Fibroblast of lung (primary cell): ENCODE data around the gene PDE4D. TPM values are rescaled to one million over a fixed set of nuclear protein-coding genes. Genes with fewer than 3 reads are reported as not detected.
A peak's percentile ranks its signal among the peaks of the same experiment; 100 is the strongest.

ENCODE experiments used
- DNase-seq, 2 donors: peaks; one replicate each; pipeline versions ENCODE4 v3.0.0 to v3.0.0-alpha.2; 2010; ENCODE audit warnings: low read depth in 2 of 2
- H2AFZ ChIP-seq: 2 replicates; pipeline ENCODE4 v1.5.1; 2012; ENCODE audit warnings: low read length, control low read depth, inconsistent platforms
- H3K27ac ChIP-seq: 2 replicates; pipeline ENCODE4 v1.5.1; 2011; ENCODE audit warnings: low read length, control low read depth; ENCODE audit not compliant: insufficient read depth
- H3K27me3 ChIP-seq: 2 replicates; pipeline ENCODE4 v1.5.1; 2011; ENCODE audit warnings: mild to moderate bottlenecking, low read length; ENCODE audit not compliant: control insufficient read depth, insufficient read depth
- H3K36me3 ChIP-seq: 2 replicates; pipeline ENCODE4 v1.5.1; 2011; ENCODE audit warnings: low read length; ENCODE audit not compliant: control insufficient read depth, insufficient read depth
- H3K4me1 ChIP-seq: 2 replicates; pipeline ENCODE4 v1.5.1; 2011; ENCODE audit warnings: low read length; ENCODE audit not compliant: control insufficient read depth, insufficient read depth; ENCODE audit errors: extremely low read depth
- H3K4me2 ChIP-seq: 2 replicates; pipeline ENCODE4 v1.5.1; 2011; ENCODE audit warnings: low read length, control low read depth; ENCODE audit not compliant: insufficient read depth; ENCODE audit errors: extremely low read depth
- H3K4me3 ChIP-seq, 4 experiments: fragments of 200-600 bp in 1 of 4; sonication (generic) in 1 of 4; replicated peaks in 1 of 4; 2 replicates each; pipeline ENCODE4 v1.5.1; 2011 to 2016; ENCODE audit warnings: low read length in 4 of 4, low read depth in 3 of 4, mild to moderate bottlenecking in 3 of 4, control low read depth in 2 of 4, inconsistent platforms in 1 of 4, mixed read lengths in 1 of 4; ENCODE audit not compliant: insufficient read depth in 1 of 4; ENCODE audit errors: control extremely low read depth in 1 of 4
- H3K79me2 ChIP-seq: 2 replicates; pipeline ENCODE4 v1.5.1; 2012; ENCODE audit warnings: mild to moderate bottlenecking, low read length, inconsistent platforms; ENCODE audit not compliant: control insufficient read depth, insufficient read depth
- H3K9ac ChIP-seq: 2 replicates; pipeline ENCODE4 v1.5.1; 2011; ENCODE audit warnings: mild to moderate bottlenecking, low read length, control low read depth; ENCODE audit not compliant: insufficient read depth
- H3K9me3 ChIP-seq: 2 replicates; pipeline ENCODE4 v1.5.1; 2012; ENCODE audit warnings: low read depth, low read length; ENCODE audit not compliant: control insufficient read depth, insufficient read depth
- H4K20me1 ChIP-seq: 2 replicates; pipeline ENCODE4 v1.5.1; 2011; ENCODE audit warnings: low read length; ENCODE audit not compliant: control insufficient read depth, insufficient read depth; ENCODE audit errors: extremely low read depth
- EZH2 ChIP-seq: IDR thresholded peaks from 2 replicates; pipeline ENCODE4 v1.5.1; 2012; ENCODE audit warnings: low read length, control low read depth, mild to moderate bottlenecking; ENCODE audit errors: missing control alignments
- polyA plus RNA-seq, 2 donors: library from polyadenylated mRNA; depleted of rRNA in 1 of 2; stranded (reverse) in 1 of 2; unstranded in 1 of 2; fragments of >200 nt; gene quantifications; 2 replicates each; pipeline ENCODE4 v1.2.1, GENCODE V29; 2011 to 2012; ENCODE audit warnings: missing spikeins in 1 of 2
- total RNA-seq: library from RNA; depleted of rRNA; stranded (reverse); fragments of >200 nt; gene quantifications from 2 replicates; pipeline ENCODE4 v1.2.1, GENCODE V29; 2014
- TF ChIP-seq, protein P1 (sequence below), 2 donors: IDR thresholded peaks in 1 of 2; conservative IDR thresholded peaks in 1 of 2; 1 replicate in 1 of 2; 2 replicates in 1 of 2; pipeline ENCODE4 v1.5.1; 2011 to 2012; ENCODE audit warnings: low read length in 2 of 2, control low read depth in 1 of 2, inconsistent platforms in 1 of 2, low read depth in 1 of 2, mild to moderate bottlenecking in 1 of 2

PDE4D gene
- total and polyA plus RNA-seq, 2 donors (not counting 1 experiment from before 2014, with no cell fraction given) = 2.1 to 8.3 TPM

DNA sequence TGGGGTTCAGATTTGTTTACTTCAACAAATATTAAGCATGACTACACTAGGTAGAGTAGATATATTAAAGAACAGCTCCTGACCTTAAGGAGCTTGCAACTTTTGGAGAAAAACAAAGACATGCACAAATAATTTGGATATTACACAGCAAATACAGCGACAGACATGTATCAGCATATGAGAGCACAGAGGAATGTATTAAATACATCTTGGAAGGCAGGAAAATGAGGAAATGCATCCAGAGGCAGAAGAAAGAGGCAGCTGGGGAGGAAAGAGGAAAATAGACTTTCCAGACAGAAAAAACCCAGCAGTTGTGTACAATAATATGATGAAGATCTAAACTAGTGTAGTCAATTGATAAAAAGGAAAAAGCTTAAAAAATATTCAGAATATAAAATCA is 392.2 kb downstream of the PDE4D start:
- Histone ChIP-seq H3K9me3 (no peaks in the 10 kb centered on the region), H3K27me3 (no peaks in the 10 kb centered on the region), H3K27ac (no peak overlapping the region), H3K36me3 (no peaks in the 10 kb centered on the region), H3K4me2 (no peak overlapping the region), H2AFZ (no peak overlapping the region), H3K9ac (no peak overlapping the region), H3K4me3 (no peak overlapping the region), H4K20me1 (no peaks in the 10 kb centered on the region), H3K4me1 (no peaks in the 10 kb centered on the region), H3K79me2 (no peaks in the 10 kb centered on the region)
- TF ChIP-seq, protein P1, sequence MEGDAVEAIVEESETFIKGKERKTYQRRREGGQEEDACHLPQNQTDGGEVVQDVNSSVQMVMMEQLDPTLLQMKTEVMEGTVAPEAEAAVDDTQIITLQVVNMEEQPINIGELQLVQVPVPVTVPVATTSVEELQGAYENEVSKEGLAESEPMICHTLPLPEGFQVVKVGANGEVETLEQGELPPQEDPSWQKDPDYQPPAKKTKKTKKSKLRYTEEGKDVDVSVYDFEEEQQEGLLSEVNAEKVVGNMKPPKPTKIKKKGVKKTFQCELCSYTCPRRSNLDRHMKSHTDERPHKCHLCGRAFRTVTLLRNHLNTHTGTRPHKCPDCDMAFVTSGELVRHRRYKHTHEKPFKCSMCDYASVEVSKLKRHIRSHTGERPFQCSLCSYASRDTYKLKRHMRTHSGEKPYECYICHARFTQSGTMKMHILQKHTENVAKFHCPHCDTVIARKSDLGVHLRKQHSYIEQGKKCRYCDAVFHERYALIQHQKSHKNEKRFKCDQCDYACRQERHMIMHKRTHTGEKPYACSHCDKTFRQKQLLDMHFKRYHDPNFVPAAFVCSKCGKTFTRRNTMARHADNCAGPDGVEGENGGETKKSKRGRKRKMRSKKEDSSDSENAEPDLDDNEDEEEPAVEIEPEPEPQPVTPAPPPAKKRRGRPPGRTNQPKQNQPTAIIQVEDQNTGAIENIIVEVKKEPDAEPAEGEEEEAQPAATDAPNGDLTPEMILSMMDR (conservative IDR thresholded peaks at IDR 0.05 in 1 of 2, IDR thresholded peaks at IDR 0.05 in 1 of 2; ENCODE audit: low read depth in 1 of 2, low read length in 2 of 2) = no peak
- no peak for TF ChIP-seq EZH2
- DNase-seq = no peak

DNA sequence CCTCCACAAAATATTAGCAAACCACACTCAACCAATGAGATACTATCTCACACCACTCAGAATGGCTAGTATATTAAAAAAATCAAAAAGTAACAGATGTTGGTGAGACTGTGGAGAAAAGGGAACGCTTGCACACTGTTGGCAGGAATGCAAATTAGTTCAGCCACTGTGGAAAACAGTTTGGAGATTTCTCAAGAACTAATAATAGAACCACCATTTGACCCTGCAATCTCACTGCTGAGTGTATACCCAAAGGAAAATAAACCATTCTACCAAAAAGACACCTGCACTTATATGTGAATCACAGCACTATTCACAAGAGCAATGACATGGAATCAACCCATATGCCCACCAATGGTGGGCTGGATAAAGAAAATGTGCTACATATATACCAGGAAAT is 393.5 kb downstream of the PDE4D start:
- Histone ChIP-seq H2AFZ (no peak overlapping the region), H3K9ac (no peak overlapping the region), H3K4me3 (no peak overlapping the region), H3K27ac (no peak overlapping the region), H3K4me2 (no peak overlapping the region), H4K20me1 (no peaks in the 10 kb centered on the region), H3K27me3 (no peaks in the 10 kb centered on the region), H3K79me2 (no peaks in the 10 kb centered on the region), H3K4me1 (no peaks in the 10 kb centered on the region), H3K9me3 (no peaks in the 10 kb centered on the region), H3K36me3 (no peaks in the 10 kb centered on the region)
- DNase-seq = peak; percentile 24 to 40
- TF ChIP-seq EZH2 = no peak
- TF ChIP-seq, protein P1 (conservative IDR thresholded peaks at IDR 0.05 in 1 of 2, IDR thresholded peaks at IDR 0.05 in 1 of 2; ENCODE audit: low read depth in 1 of 2, low read length in 2 of 2) = no peak

DNA sequence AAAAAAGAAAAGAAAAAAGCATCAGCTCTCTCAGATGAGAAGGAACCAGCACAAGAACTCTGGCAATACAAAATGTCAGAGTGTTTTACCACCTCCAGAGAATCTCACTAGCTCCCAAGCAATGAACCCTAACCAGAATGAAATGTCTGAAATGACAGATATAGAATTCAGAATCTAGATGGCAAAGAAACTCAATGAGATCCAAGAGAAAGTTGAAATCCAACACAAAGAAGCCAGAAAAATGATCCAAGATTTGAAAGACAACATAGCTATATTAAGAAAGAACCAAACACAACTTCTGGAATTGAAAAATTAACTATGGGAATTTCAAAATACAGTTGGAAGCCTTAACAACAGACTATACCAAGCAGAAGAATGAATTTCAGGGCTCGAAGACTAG is 396.3 kb downstream of the PDE4D start:
- Histone ChIP-seq H3K4me3 (no peak overlapping the region), H3K4me2 (no peak overlapping the region), H3K9me3 (no peaks in the 10 kb centered on the region), H4K20me1 (no peaks in the 10 kb centered on the region), H3K27ac (no peak overlapping the region), H3K9ac (no peak overlapping the region), H2AFZ (no peak overlapping the region), H3K36me3 (no peaks in the 10 kb centered on the region), H3K27me3 (no peaks in the 10 kb centered on the region), H3K79me2 (no peaks in the 10 kb centered on the region), H3K4me1 (no peaks in the 10 kb centered on the region)
- no peak for TF ChIP-seq EZH2
- TF ChIP-seq, protein P1 (conservative IDR thresholded peaks at IDR 0.05 in 1 of 2, IDR thresholded peaks at IDR 0.05 in 1 of 2; ENCODE audit: low read depth in 1 of 2, low read length in 2 of 2) = no peak
- DNase-seq = no peak
